ENCODE data around the gene KIF20A. TPM values are rescaled to one million over a fixed set of nuclear protein-coding genes. Genes with fewer than 3 reads are reported as not detected.

Gene KIF20A
- total RNA-seq, 1 donor from 2014 or later, result 2.5 TPM

DNA sequence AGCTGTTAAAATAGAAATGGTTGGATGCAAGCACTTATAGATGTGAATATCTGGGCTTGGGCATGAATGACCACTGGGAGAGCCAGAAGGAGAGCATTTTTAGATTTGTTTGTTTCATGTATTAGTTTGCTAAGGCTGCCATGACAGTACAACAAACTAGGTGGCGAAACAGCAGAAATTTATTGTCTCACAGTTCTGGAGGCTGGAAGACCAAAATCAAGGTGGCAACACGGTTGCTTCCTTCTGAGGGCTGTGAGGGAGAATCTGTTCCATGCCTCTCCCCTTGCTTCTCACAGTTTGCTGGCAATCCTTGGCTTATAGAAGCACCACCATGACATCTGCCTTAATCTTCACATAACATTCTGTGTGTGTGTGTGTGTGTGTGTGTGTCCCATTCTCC is 54.4 kb downstream of the KIF20A start:
- no peaks in the 10 kb centered on the region for H3K36me3 ChIP-seq

DNA sequence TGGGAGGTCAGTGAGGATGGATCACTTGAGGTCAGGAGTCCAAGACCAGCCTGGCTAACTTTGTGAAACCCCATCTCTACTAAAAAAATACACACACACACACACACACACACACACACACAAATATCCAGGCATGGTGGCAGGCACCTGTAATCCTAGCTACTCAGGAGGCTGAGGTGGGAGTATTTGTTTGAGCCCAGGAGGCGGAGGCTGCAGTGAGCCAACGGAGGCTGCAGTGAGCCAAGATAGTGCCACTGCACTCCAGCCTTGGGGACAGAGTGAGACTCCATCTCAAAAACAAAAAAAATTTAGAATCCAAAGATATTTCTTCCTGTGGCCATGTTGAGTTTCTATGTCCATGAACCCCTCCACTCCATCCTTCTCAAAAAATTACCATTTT is 55.7 kb downstream of the KIF20A start:
- intact Hi-C loops (cut with DNase I), result no loop called here
- no peaks in the 10 kb centered on the region for H3K4me1 ChIP-seq
- no peak for TF ChIP-seq POLR2A (IDR thresholded peaks at IDR 0.05)
- no peak for TF ChIP-seq CTCF (IDR thresholded peaks at IDR 0.05)
- no peak for TF ChIP-seq POLR2AphosphoS5 (IDR thresholded peaks at IDR 0.05; ENCODE audit: insufficient read depth in 1 of 2, low read depth in 1 of 2)
- H3K27ac ChIP-seq, result no peak overlapping the region
- H3K27me3 ChIP-seq, result no peaks in the 10 kb centered on the region
- H3K4me3 ChIP-seq, result no peak overlapping the region
- no peaks in the 10 kb centered on the region for H3K36me3 ChIP-seq
- no peaks in the 10 kb centered on the region for H3K9me3 ChIP-seq
- DNase-seq (ENCODE audit: extremely low spot score in 2 of 2), result no peak

More for the DNA sequence above, 54.4 kb downstream of the KIF20A start:
- no peak overlapping the region for H3K27ac ChIP-seq
- H3K27me3 ChIP-seq, result no peaks in the 10 kb centered on the region
- no peak for DNase-seq (ENCODE audit: extremely low spot score in 2 of 2)
- H3K4me1 ChIP-seq, result no peaks in the 10 kb centered on the region
- TF ChIP-seq POLR2A (IDR thresholded peaks at IDR 0.05), result no peak
- TF ChIP-seq POLR2AphosphoS5 (IDR thresholded peaks at IDR 0.05; ENCODE audit: insufficient read depth in 1 of 2, low read depth in 1 of 2), result no peak
- TF ChIP-seq CTCF (IDR thresholded peaks at IDR 0.05), result no peak
- intact Hi-C loops (cut with DNase I), result no loop called here
- no peaks in the 10 kb centered on the region for H3K9me3 ChIP-seq
- H3K4me3 ChIP-seq, result no peak overlapping the region

Other genes with a start within 250 kb of the KIF20A start
- gene FAM13B, start 146.0 kb upstream of the KIF20A start, total RNA-seq, result 44.2 TPM
- not detected for gene WNT8A, start 95.1 kb upstream of the KIF20A start, total RNA-seq
- gene NME5, start 39.7 kb upstream of the KIF20A start, total RNA-seq, result not detected
- 34.6 TPM for gene BRD8, start 482 bp upstream of the KIF20A start, total RNA-seq
- gene CDC23, start 34.2 kb downstream of the KIF20A start, total RNA-seq, result 14.2 TPM
- gene GFRA3, start 95.5 kb downstream of the KIF20A start, total RNA-seq, result 4.7 TPM
- gene CDC25C, start 152.7 kb downstream of the KIF20A start, total RNA-seq, result 2.0 TPM
- gene FAM53C, start 159.2 kb downstream of the KIF20A start, total RNA-seq, result 17.4 TPM
- gene KDM3B, start 173.6 kb downstream of the KIF20A start, total RNA-seq, result 48.6 TPM